SK-N-SH (cell line): ENCODE results near the gene DCUN1D3. TPM values are rescaled to one million over a fixed set of nuclear protein-coding genes. Genes with fewer than 3 reads are reported as not detected.

Experiments
- CTCF ChIA-PET: fragments of 300-600, 350-600 bp; formaldehyde crosslinking; extraction: SDS; loops from one replicate; lab custom pipeline; 2021; lab: Yijun Ruan, JAX
- POLR2A ChIA-PET: fragments of 350-600 bp; sonication (Branson Sonifier 250); formaldehyde crosslinking; extraction: SDS; loops from one replicate; lab custom pipeline; 2020; ENCODE audit warnings: antibody characterized with exemption, inconsistent platforms; lab: Yijun Ruan, JAX
- DNase-seq: peaks from one replicate; pipeline ENCODE4 v3.0.0; 2012
- H2AFZ ChIP-seq: fragments of 200-600 bp; sonication (generic); 2 replicates; pipeline ENCODE4 v1.8.1; 2016; ENCODE audit warnings: antibody characterized with exemption, mild to moderate bottlenecking, low read depth
- H3F3A ChIP-seq: fragments of 200-600 bp; sonication (generic); replicated peaks from 2 replicates; pipeline ENCODE3; 2016; ENCODE audit warnings: antibody characterized with exemption, mild to moderate bottlenecking; ENCODE audit not compliant: insufficient read depth
- H3K27ac ChIP-seq, 2 experiments: fragments of 200-500 bp in 1 of 2; fragments of 200-600 bp in 1 of 2; sonication (Bioruptor generic) in 1 of 2; sonication (generic), shearing (Covaris generic) in 1 of 2; 2 replicates each; pipeline versions ENCODE4 v1.5.1 to v1.6.1; 2014 to 2016; ENCODE audit warnings: low read depth in 2 of 2, inconsistent platforms in 1 of 2, low read length in 1 of 2, mild to moderate bottlenecking in 1 of 2, mixed read lengths in 1 of 2
- H3K27me3 ChIP-seq: fragments of 200-600 bp; sonication (generic), shearing (Covaris generic); 2 replicates; pipeline ENCODE4 v1.6.1; 2016; ENCODE audit warnings: mixed run types; ENCODE audit not compliant: insufficient read depth
- H3K36me3 ChIP-seq, 2 experiments: fragments of 200-500 bp in 1 of 2; fragments of 200-600 bp in 1 of 2; sonication (Bioruptor generic) in 1 of 2; sonication (generic) in 1 of 2; replicated peaks in 1 of 2; 2 replicates each; pipeline versions ENCODE3 to v1.5.1; 2014 to 2016; ENCODE audit warnings: low read length in 1 of 2, mild to moderate bottlenecking in 1 of 2; ENCODE audit not compliant: insufficient read depth in 2 of 2, control insufficient read depth in 1 of 2
- H3K4me1 ChIP-seq, 2 experiments: fragments of 200-500 bp in 1 of 2; fragments of 200-600 bp in 1 of 2; sonication (Bioruptor generic) in 1 of 2; sonication (generic), shearing (Covaris generic) in 1 of 2; 2 replicates each; pipeline versions ENCODE4 v1.5.1 to v1.6.1; 2014 to 2016; ENCODE audit warnings: low read depth in 1 of 2, low read length in 1 of 2, mixed run types in 1 of 2; ENCODE audit not compliant: insufficient read depth in 2 of 2, control insufficient read depth in 1 of 2
- H3K4me2 ChIP-seq: fragments of 200-600 bp; sonication (generic), shearing (Covaris generic); 2 replicates; pipeline ENCODE4 v1.6.1; 2017; ENCODE audit warnings: mixed run types
- H3K4me3 ChIP-seq, 2 experiments: fragments of 200-500 bp in 1 of 2; fragments of 200-600 bp in 1 of 2; sonication (Bioruptor generic) in 1 of 2; sonication (generic), shearing (Covaris generic) in 1 of 2; 2 replicates each; pipeline versions ENCODE4 v1.5.1 to v1.8.1; 2014 to 2016; ENCODE audit warnings: low read depth in 2 of 2, inconsistent platforms in 1 of 2, low read length in 1 of 2, mild to moderate bottlenecking in 1 of 2, mixed read lengths in 1 of 2, moderate library complexity in 1 of 2
- H3K79me2 ChIP-seq: fragments of 200-600 bp; sonication (generic); 2 replicates; pipeline ENCODE4 v1.8.1; 2017; ENCODE audit warnings: mild to moderate bottlenecking; ENCODE audit not compliant: insufficient read depth
- H3K9ac ChIP-seq: fragments of 200-600 bp; sonication (generic); 2 replicates; pipeline ENCODE4 v1.6.1; 2017; ENCODE audit warnings: mixed run types
- H3K9me2 ChIP-seq: fragments of 200-600 bp; sonication (generic); 2 replicates; pipeline ENCODE4 v1.6.1; 2017; ENCODE audit warnings: mixed run types
- H3K9me3 ChIP-seq: fragments of 200-600 bp; sonication (generic); 2 replicates; pipeline ENCODE4 v1.6.1; 2017; ENCODE audit warnings: mixed run types, mild to moderate bottlenecking, moderate library complexity
- H4K20me1 ChIP-seq: fragments of 200-600 bp; sonication (generic); 2 replicates; pipeline ENCODE4 v1.6.1; 2017; ENCODE audit warnings: mild to moderate bottlenecking, mixed run types; ENCODE audit not compliant: insufficient read depth
- CHD2 ChIP-seq: fragments of 150-350 bp; IDR thresholded peaks from 2 replicates; pipeline ENCODE4 v1.6.1; 2018; ENCODE audit warnings: low read length; ENCODE audit not compliant: partially characterized antibody
- ELF1 ChIP-seq: IDR thresholded peaks from 2 replicates; pipeline ENCODE4 v1.4.0; 2012
- EP300 ChIP-seq, 2 experiments: IDR thresholded peaks; 2 replicates each; pipeline versions ENCODE4 v1.4.0 to v1.6.1; 2012; ENCODE audit warnings: borderline replicate concordance in 1 of 2, low read depth in 1 of 2, low read length in 1 of 2
- EZH2phosphoT487 ChIP-seq: fragments of 200-600 bp; sonication (generic); IDR thresholded peaks from 2 replicates; pipeline ENCODE4 v1.6.1; 2017; ENCODE audit warnings: low read depth, mixed run types, mild to moderate bottlenecking, antibody characterized with exemption, moderate library complexity, borderline replicate concordance
- FOSL2 ChIP-seq: IDR thresholded peaks from 2 replicates; pipeline ENCODE4 v1.4.0; 2012; ENCODE audit warnings: low read depth, mild to moderate bottlenecking, moderate library complexity, borderline replicate concordance
- JUND ChIP-seq: IDR thresholded peaks from 2 replicates; pipeline ENCODE4 v1.4.0; 2012
- NRF1 ChIP-seq: IDR thresholded peaks from 2 replicates; pipeline ENCODE4 v1.6.1; 2012; ENCODE audit warnings: low read depth, mild to moderate bottlenecking, low read length
- POLR2AphosphoS5 ChIP-seq: IDR thresholded peaks from 2 replicates; pipeline ENCODE4 v1.6.1; 2012; ENCODE audit warnings: low read depth, low read length
- RCOR1 ChIP-seq: fragments of 150-350 bp; IDR thresholded peaks from 2 replicates; pipeline ENCODE4 v1.6.1; 2017; ENCODE audit warnings: antibody characterized with exemption, low read length
- TCF12 ChIP-seq: IDR thresholded peaks from 2 replicates; pipeline ENCODE4 v1.4.0; 2012
- TEAD4 ChIP-seq: IDR thresholded peaks from 2 replicates; pipeline ENCODE4 v1.4.0; 2012; ENCODE audit warnings: mild to moderate bottlenecking, borderline replicate concordance; ENCODE audit not compliant: insufficient read depth
- WGBS: methylation state at CpG from one replicate; pipeline ENCODE4 v1.1.6; 2017; ENCODE audit warnings: low lambda C conversion rate; 5-methylcytosine and 5-hydroxymethylcytosine counted together
- polyA plus RNA-seq, 3 experiments: library from polyadenylated mRNA; depleted of rRNA; stranded (reverse); fragments of >200 nt; gene quantifications; 2 replicates each; pipeline ENCODE4 v1.2.3, GENCODE V29; 2012
- TF ChIP-seq, protein P1 (sequence below): IDR thresholded peaks from 2 replicates; pipeline ENCODE4; 2012

The DCUN1D3 gene
- polyA plus RNA-seq, 1 of the 3 experiments (the other 2 are of a cell fraction) = 4.7 TPM

GRCh38 chr16:20879175-20880040, 20.8 kb downstream of the DCUN1D3 start (continued):
- TF ChIP-seq, protein P1, sequence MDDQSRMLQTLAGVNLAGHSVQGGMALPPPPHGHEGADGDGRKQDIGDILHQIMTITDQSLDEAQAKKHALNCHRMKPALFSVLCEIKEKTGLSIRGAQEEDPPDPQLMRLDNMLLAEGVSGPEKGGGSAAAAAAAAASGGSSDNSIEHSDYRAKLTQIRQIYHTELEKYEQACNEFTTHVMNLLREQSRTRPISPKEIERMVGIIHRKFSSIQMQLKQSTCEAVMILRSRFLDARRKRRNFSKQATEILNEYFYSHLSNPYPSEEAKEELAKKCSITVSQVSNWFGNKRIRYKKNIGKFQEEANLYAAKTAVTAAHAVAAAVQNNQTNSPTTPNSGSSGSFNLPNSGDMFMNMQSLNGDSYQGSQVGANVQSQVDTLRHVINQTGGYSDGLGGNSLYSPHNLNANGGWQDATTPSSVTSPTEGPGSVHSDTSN = peak; percentile 32
- 0 out of 4 replicates have a peak, but pooled peaks of 1 of the 2 experiments have one; percentile 11 for TF ChIP-seq EP300 (IDR thresholded peaks at IDR 0.05; ENCODE audit: borderline replicate concordance in 1 of 2, low read depth in 1 of 2, low read length in 1 of 2)

- H3K27ac ChIP-seq = peak overlapping the region; percentile 62 to 75
- POLR2A ChIA-PET = no interaction called here
- no peaks in the 10 kb centered on the region for H3K9me2 ChIP-seq
- H3F3A ChIP-seq = peaks cover 21% of the 10 kb centered on the region
- peak overlapping the region; percentile 12; the same call in 1 of the 2 replicates for H3K9ac ChIP-seq
- H2AFZ ChIP-seq = peak overlapping the region; percentile 50; the same call in 1 of the 2 replicates
- no peaks in the 10 kb centered on the region for H3K9me3 ChIP-seq
- DNase-seq = no peak
- no peaks in the 10 kb centered on the region for H3K36me3 ChIP-seq
- no peaks in the 10 kb centered on the region for H3K27me3 ChIP-seq
- TF ChIP-seq TCF12 = no peak
- TF ChIP-seq POLR2AphosphoS5 = no peak
- TF ChIP-seq TEAD4 = no peak
- TF ChIP-seq CHD2 = no peak
- TF ChIP-seq JUND = no peak
- TF ChIP-seq ELF1 = no peak
- peak overlapping the region; percentile 57 for H3K4me2 ChIP-seq
- WGBS = 64% methylated on average over 5 of the region's 5 CpGs
- peaks cover 87% of the 10 kb centered on the region for H3K79me2 ChIP-seq
- peak overlapping the region in 1 of 2 experiments; percentile 13; a peak in 1 of 4 replicates for H3K4me3 ChIP-seq
- peaks cover 7% of the 10 kb centered on the region; the same call in 1 of the 2 replicates for H4K20me1 ChIP-seq
- CTCF ChIA-PET = interaction anchor here (0.7 kb wide), 1 partner anchor 21 kb away, joined by 3 read pairs; no protein-coding TSS in a partner anchor
- H3K4me1 ChIP-seq = peaks cover 11 to 28% of the 10 kb centered on the region in 2 experiments; a peak in 3 of 4 replicates
Observed at GRCh38 chr16:20878682-20879147, 21.4 kb downstream of the DCUN1D3 start.

- Histone ChIP-seq H3K9me2 (no peaks in the 10 kb centered on the region), H3K9ac (no peak overlapping the region), H3F3A (peaks cover 19% of the 10 kb centered on the region), H3K4me3 (no peak overlapping the region), H3K79me2 (peaks cover 89% of the 10 kb centered on the region), H4K20me1 (peaks cover 7% of the 10 kb centered on the region; the same call in 1 of the 2 replicates), H3K36me3 (no peaks in the 10 kb centered on the region), H3K9me3 (no peaks in the 10 kb centered on the region), H3K27ac (no peak overlapping the region), H3K4me2 (no peak overlapping the region), H2AFZ (no peak overlapping the region), H3K4me1 (peaks cover 17 to 28% of the 10 kb centered on the region in 2 experiments; a peak in 3 of 4 replicates), H3K27me3 (no peaks in the 10 kb centered on the region)
- POLR2A ChIA-PET = no interaction called here
- CTCF ChIA-PET = interaction anchor here (0.6 to 4.1 kb wide), 5 partner anchors 15 to 195 kb away, joined by 3 to 21 read pairs (median 3); partner anchors contain the start of genes DCUN1D3 and LYRM1
- WGBS = 88% methylated on average over 1 of the region's 1 CpG
- DNase-seq = no peak
- TF ChIP-seq RCOR1 = no peak
- no peak for TF ChIP-seq JUND
- no peak for TF ChIP-seq CHD2
- TF ChIP-seq EZH2phosphoT487 = no peak
- TF ChIP-seq NRF1 = no peak
- no peak for TF ChIP-seq FOSL2
Observed at GRCh38 chr16:20875355-20875650, 24.9 kb downstream of the DCUN1D3 start.
